Renal cortex interstitium (tissue), 11 donors: ENCODE data around the gene GNAZ. TPM values are rescaled to one million over a fixed set of nuclear protein-coding genes. Genes with fewer than 3 reads are reported as not detected.

ENCODE experiments used
- DNase-seq, 11 donors: peaks; one replicate each; pipeline ENCODE4 v3.0.0-alpha.2; 2013; ENCODE audit warnings: low read depth in 9 of 11, low spot score in 4 of 11; ENCODE audit errors: extremely low read depth in 1 of 11
- polyA plus RNA-seq, 3 donors: library from polyadenylated mRNA; unstranded; fragments of 120-200 nt; gene quantifications; one replicate each; pipeline ENCODE4 v1.2.1, GENCODE V29; 2013; ENCODE audit not compliant: insufficient read length in 3 of 3

GNAZ gene
- polyA plus RNA-seq, 3 donors: 4.6 to 6.8 (median 6.7) TPM

- no peak for DNase-seq
Observed at GRCh38 chr22:23112472-23113012, 42.2 kb downstream of the GNAZ start.

DNA sequence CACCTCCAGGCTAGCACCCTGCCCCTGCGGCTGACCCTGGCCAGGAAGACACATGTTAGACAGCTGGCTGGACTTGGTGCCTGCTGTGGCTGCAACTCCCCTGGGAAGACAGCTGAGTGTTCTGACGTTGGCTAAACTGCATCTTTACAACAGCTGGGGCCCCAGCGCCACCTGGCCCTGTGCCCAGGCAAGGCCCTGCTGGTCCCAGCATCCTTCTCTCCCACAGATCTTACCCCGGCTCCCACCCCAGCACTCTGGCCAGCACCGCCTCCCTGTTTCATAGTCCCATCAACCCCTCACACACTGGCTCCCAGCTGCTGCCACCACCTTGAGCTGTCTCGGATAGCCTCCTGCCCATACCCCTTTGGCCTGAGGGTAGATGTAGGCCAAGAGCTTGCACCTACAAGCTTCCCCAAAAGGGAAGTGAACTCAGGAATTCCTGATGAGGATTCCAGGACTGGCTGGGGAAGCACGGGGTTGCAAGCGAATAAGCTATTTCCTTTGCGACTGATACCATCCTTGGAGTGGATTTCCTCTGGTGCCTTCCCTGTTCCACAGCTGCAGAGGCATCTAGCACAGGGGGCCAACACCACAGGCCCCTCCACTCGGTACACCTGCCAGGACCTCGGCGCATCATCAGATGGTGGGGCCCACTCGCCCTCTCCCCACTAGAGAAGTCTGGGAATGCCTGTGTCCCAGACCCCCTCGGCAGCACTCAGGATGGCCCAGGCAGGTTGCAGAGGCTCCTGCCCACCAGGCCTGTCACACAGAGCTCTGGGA is 42.9 kb downstream of the GNAZ start:
- DNase-seq: no peak

DNA sequence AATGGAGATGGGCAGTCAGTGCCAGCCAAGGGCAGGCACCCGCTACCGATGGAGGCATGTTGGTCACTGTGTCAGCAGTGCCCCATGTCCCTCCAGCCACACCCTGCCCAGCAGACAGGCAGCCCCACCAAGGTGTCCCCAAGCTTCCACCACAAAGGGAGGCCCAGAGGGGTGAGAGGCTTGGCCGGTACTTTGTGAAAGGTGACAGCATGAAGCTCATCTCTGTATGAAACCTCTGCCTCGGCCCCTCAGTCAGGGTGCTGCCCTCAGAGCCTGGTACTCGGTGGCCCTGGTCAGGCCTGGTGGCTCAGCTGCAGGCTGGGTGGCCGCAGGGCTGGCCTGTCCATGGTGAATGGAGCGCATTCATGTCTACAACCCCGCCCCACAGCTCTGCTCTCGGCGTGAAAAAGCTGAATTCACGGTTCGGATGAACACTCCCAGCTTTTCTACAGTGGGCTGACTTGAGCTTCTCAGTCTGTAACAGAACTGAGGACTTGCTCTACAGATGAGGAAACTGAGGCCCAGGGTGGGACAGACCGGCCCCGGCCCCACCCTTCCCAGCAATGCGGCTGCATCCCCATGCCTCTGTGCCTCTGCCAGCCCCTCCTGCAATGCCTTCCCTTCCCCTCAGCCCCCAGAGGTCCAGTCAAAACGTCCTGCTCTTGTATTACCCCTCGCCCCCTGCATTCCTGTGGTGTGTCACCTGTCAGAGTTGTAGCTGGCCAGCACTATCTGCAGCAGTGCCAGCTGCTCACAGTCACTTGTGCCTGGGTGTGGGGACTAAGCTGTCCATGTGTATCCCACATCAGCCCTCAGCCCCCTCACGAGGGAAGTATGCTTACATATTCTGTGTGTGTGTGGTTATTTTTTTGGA is 43.8 kb downstream of the GNAZ start:
- no peak for DNase-seq

DNA sequence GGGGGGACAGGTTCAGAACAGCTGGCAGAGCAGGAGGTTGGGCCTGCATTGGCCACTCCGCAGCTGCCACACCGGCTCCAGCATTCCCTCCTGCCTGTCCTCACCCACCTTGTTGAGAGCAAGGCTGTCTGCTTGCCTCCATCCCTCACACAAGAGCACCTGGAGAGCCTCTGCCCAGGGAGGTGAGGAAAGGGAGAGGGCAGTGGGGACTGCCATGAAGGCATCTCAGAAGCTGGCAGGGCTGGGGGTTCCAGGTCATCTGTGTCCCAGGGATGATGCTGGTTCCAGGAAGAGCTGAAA is 44.4 kb downstream of the GNAZ start:
- no peak for DNase-seq

GRCh38 chr22:23115369-23115768 is 45.0 kb downstream of the GNAZ start:
- DNase-seq: no peak

GRCh38 chr22:23115825-23116494 is 45.6 kb downstream of the GNAZ start:
- DNase-seq: no peak

DNA sequence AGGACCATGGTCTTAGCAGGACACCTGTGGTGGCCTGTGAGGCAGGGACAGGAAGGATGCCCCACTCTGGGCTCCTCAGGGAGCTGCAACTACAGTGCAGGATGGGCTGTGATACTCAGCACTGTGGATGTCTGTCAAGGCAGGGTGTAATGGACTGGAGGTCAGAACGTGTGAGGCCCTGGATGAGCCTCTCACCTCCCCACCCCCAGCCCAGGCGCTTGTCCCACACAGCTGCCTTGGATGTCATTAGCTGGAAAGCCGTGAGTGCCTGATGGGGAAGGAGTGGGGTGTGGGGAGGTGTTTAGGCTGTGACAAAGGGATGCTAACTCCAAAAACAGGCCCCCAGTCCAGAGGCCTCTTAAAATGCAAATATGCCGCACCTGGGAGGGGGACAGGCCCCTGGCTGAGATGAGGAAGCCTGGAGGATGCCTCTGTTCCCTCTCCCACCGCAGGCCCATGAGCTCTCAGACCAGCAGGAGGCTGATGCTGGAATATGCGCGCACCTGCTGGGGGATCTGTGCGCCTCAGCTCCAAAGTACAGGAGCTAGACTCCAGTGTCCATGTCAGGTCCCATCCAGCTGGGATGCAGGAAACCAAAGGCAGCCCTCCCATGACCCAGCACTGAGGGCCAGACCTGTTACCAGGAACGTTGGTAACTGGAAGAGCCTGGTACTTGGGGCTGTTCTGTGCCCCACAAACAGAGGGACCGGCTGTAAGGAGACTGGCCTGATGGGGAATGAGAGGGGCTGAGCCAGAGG is 46.4 kb downstream of the GNAZ start:
- DNase-seq: no peak

DNA sequence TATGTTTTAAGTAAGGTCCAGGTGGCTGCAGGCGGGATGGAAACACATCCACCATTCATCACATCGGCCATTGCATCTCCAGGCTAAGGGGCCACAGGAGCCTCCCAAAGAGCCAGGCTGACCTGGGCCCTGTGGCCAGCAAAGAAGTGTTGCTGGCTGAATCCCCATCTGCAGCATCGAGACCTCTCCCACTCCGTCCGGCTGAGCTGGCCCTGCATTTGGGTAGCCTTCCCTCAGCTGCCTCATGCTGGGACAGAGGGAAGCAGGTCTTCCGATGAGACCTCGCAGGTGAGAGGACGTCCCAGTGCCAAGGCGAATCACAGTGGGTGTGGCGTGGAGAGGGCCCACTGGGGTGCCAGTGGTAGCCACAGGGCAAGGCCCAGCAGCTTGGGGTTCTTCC is 47.0 kb downstream of the GNAZ start:
- no peak for DNase-seq

DNA sequence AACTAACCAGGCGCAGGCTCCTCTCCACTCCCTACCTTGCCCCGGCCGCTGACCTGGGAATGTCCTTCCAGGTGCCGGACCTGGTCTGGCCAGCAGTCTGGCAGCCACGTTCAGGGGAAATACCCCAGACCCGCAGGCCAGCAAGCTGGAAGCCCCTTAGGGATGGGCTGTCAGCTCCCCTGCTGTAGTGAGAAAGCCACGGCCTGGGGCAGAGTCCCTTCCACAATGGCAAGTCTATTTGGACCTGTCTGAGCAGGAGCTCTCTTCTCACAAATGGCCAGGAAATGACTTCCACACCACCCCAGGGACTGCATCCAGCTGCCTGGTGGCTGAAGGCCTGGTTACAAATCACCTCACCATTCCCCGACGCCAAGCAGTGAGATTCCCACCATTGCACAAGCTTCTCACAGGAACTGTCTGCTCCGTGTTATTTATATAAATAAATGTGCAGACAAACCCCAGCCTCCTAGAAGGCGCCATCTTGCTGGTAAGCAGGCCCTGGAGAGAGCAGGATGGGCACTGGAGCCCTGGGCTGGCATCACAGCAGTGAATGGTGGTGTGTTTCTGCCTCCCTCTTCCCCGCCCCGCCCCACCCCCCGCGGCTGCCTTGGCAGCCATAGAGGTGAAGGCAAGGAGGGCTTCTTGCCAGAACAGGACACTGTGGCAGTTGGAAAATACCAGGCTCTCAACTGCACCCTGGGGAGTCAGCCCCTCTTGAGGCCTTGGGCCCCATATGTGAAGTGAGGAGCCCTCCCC is 47.8 kb downstream of the GNAZ start:
- DNase-seq: no peak

GRCh38 chr22:23118647-23119493 is 48.6 kb downstream of the GNAZ start:
- DNase-seq: no peak

GRCh38 chr22:23119494-23120414 is 49.4 kb downstream of the GNAZ start:
- DNase-seq: no peak

DNA sequence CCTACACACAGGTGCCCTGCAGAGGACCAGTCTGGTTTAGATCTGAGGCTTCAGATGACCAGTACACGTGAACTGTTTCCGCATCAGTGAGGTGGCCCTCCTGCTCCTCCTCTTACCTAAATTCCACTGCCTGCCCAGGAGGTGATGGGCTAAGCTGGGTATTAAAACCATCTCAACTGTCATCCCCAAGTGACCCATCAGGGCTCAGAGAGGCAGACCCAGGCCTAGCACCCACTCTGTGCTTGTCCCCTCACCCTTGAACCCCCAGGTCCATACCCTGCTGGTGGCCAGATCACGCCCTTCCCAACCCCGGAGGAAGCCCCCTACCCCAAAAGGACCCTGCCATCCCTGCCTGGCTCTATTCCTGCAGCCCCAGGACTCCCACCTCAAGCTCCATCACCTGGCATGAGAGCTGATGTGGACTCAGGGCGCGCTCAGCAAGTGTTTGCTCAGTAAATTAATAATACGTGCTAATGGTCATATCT is 50.1 kb downstream of the GNAZ start:
- no peak for DNase-seq

DNA sequence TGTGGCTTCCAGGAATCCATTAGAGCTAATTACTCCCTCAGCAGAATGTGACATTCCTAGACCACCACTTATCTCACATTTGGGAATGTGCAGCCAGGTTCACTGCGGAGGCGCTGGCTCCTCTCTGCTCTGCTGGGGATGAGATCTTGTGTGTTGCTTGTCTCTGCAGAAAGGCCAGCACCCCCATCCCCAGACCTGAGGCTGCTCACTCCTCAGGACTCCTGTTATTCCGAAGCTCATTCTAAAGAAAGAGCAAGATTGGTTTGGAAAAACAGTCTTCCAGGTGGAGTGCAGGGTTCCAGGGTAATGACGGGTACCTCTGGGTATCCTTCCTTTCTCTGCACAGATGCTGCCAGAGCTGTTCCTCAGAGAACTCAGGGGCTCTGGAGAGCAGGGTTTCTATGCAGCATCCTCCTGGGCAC is 50.7 kb downstream of the GNAZ start:
- no peak for DNase-seq

DNA sequence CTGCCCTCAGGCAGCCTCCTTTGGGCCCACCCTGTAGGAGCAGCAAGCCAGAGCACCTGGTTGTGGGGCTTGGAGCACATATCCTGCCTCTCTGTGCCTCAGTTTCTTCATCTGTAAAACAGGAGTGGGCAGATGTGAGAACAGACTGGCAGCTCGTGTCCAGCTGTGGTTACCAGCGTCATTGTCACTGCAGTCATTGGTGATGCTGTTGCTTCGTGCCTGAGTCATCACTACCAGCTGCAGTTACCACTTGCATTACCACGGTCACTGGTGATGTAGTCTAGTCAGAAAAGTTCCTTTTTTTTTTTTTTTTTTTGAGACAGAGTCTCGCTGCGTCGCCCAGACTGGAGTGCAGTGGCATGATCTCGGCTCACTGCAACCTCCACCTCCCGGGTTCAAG is 51.1 kb downstream of the GNAZ start:
- DNase-seq: no peak

GRCh38 chr22:23122216-23122957 is 52.1 kb downstream of the GNAZ start:
- no peak for DNase-seq
